Measurements from ENCODE around the gene KIF3A. TPM values are rescaled to one million over a fixed set of nuclear protein-coding genes. Genes with fewer than 3 reads are reported as not detected.

The KIF3A gene
- total RNA-seq, 2 donors from 2014 or later = 5.9 to 14.0 TPM

DNA sequence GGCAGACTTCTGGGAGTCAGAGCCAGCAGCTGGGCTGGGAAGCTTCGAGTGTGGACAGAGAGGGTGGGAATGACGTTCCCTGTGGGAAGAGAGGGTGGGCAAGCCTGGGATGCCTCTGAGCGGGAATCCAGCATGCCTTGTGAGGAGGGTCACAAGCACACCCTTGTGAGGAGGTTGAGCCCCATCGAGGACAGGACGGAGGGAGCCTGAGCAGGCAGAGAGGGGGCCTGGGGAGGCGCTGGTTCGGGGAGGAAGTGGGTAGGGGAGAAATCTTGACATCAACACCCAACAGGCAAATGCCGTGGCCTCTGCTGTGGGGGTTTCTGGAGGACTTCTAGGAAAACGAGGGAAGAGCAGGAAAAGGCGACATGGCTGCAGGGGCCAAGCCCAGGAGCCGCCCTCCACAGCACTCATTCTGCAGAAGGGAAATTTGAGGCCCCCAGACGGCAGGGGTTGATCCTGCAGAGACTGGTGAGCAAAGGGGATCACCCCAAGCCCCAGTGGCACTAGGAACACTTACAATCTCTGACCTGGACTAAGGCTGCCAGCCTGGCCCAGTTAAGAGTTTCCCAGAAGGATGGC lies 80.5 kb downstream of the KIF3A start:
- no peaks in the 10 kb centered on the region for H3K36me3 ChIP-seq
- no peaks in the 10 kb centered on the region for H3K9me3 ChIP-seq
- no peak for TF ChIP-seq POLR2A (IDR thresholded peaks at IDR 0.05)
- no peak for TF ChIP-seq POLR2AphosphoS5 (IDR thresholded peaks at IDR 0.05)
- TF ChIP-seq, protein P1, sequence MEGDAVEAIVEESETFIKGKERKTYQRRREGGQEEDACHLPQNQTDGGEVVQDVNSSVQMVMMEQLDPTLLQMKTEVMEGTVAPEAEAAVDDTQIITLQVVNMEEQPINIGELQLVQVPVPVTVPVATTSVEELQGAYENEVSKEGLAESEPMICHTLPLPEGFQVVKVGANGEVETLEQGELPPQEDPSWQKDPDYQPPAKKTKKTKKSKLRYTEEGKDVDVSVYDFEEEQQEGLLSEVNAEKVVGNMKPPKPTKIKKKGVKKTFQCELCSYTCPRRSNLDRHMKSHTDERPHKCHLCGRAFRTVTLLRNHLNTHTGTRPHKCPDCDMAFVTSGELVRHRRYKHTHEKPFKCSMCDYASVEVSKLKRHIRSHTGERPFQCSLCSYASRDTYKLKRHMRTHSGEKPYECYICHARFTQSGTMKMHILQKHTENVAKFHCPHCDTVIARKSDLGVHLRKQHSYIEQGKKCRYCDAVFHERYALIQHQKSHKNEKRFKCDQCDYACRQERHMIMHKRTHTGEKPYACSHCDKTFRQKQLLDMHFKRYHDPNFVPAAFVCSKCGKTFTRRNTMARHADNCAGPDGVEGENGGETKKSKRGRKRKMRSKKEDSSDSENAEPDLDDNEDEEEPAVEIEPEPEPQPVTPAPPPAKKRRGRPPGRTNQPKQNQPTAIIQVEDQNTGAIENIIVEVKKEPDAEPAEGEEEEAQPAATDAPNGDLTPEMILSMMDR (IDR thresholded peaks at IDR 0.05) = no peak
- no peaks in the 10 kb centered on the region for H3K4me1 ChIP-seq (replicated peaks)
- intact Hi-C loops (cut with DNase I) = no loop called here
- H3K27ac ChIP-seq = no peak overlapping the region
- peak overlapping the region in 1 of 2 donors; percentile 21 for H3K4me3 ChIP-seq
- H3K27me3 ChIP-seq (replicated peaks; ENCODE audit: insufficient read depth) = no peaks in the 10 kb centered on the region
- 71% methylated on average over 12 of the region's 12 CpGs for WGBS
- no peak for DNase-seq (ENCODE audit: low spot score)

DNA sequence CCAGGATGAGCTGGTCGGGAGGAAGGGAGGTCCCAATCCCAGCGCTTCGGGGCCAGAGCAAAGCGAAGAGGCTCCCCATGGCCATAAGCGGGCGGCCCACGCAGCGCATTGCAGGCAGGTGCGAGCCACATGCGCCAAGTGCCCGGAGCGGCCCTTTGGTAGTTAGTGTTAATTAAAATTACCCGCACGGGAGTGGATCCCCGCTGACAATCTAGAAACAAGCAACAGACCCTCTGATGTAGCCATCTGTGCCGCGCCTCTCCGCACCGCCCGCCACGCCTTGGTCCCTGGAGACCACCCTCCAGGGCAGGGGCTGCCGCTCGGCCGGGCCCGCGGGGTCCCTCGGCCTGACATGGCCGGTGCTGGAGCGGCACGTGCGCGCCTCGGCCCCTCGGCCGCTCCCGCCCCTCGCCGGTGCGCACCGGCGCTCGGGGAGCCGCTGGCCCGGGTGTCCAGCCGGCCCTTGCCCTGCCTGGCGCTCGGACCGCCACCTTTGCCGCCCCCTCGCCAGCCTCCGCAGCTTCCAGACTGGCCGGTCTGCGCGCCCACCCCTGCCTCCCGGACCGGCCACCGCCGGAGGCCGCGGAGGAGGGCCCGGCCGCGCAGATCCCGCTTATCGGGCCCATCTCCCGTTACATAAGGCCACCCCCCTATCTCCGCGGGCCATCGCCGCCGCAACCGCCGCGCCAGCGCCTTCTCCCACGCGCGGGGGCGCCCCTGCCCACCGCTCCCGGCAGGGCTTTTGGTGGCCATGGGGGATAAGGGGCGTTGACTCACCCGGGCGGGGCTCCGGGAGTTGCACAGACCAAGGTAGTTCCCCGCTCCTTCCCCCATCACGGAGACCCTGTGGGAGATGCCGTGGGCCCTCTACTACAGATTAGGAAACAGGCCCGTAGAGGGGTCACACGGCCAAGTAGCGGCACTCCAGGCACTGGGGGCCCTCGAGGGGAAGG lies 81.2 kb downstream of the KIF3A start:
- Histone ChIP-seq H3K36me3 (no peaks in the 10 kb centered on the region), H3K27me3 (replicated peaks; ENCODE audit: insufficient read depth) (no peaks in the 10 kb centered on the region), H3K9me3 (no peaks in the 10 kb centered on the region), H3K4me3 (peak overlapping the region; percentile 21 to 34), H3K27ac (no peak overlapping the region), H3K4me1 (replicated peaks) (no peaks in the 10 kb centered on the region)
- WGBS = 3% methylated on average over 91 of the region's 92 CpGs
- DNase-seq (ENCODE audit: low spot score) = no peak
- TF ChIP-seq POLR2AphosphoS5 (IDR thresholded peaks at IDR 0.05) = no peak
- intact Hi-C loops (cut with DNase I) = no loop called here

DNA sequence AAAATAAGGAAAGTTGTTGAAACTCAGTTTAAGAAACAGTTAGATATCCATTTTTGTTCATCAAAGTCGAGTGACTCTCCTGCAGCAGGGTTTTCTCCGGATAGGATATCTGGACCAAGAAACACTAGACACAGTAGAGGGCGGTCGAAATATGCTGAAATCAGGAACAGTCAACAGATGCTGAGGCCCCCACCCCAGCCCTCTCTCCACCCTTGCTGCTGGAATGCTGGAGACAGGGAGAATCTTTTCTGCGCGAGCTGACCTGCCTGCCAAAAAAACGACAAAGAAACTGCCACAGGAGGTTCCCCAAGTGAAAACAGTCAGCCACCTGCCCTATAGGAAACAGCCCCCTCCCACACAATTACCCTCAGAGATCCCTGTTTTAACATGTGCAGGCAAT lies 83.6 kb downstream of the KIF3A start:
- intact Hi-C loops (cut with DNase I) = no loop called here
- TF ChIP-seq, protein P1 (IDR thresholded peaks at IDR 0.05) = no peak
- no peak for TF ChIP-seq POLR2AphosphoS5 (IDR thresholded peaks at IDR 0.05)
- TF ChIP-seq POLR2A (IDR thresholded peaks at IDR 0.05) = no peak
- Histone ChIP-seq H3K4me1 (replicated peaks) (no peaks in the 10 kb centered on the region), H3K9me3 (no peaks in the 10 kb centered on the region), H3K27me3 (replicated peaks; ENCODE audit: insufficient read depth) (no peaks in the 10 kb centered on the region), H3K36me3 (no peaks in the 10 kb centered on the region), H3K4me3 (no peak overlapping the region), H3K27ac (no peak overlapping the region)
- 21% methylated on average over 7 of the region's 7 CpGs for WGBS
- no peak for DNase-seq (ENCODE audit: low spot score)

DNA sequence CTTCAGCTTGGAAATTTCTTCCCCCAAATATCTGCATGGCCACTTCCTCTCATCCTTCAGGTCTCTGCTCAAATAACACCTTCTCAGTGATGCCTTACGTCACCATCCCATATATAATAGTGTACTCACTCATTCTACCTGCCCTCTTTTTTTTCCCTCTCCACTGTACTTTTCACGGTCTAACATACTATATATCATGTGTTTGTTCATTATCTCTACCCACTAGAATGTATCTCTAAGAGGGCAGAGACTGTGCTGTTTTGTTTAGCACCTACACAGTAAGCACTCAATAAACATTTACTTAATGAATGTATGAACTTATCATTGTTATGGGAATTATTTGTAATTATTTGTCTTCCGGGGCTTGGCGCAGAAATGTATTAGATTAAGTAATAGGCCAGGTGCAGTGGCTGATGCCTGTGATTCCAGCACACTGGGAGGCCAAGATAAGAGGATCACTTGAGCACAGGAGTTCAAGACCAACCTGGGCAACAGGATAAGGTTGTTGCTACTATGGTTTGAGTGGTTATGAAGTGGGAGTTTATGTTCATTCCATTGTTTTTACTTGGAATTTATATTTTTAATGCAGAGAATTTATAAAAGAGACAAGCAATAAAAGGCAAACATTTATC lies 85.4 kb downstream of the KIF3A start:
- Histone ChIP-seq H3K9me3 (no peaks in the 10 kb centered on the region), H3K27ac (no peak overlapping the region), H3K4me3 (no peak overlapping the region), H3K36me3 (no peaks in the 10 kb centered on the region), H3K27me3 (replicated peaks; ENCODE audit: insufficient read depth) (no peaks in the 10 kb centered on the region), H3K4me1 (replicated peaks) (no peaks in the 10 kb centered on the region)
- DNase-seq (ENCODE audit: low spot score) = no peak
- no peak for TF ChIP-seq POLR2AphosphoS5 (IDR thresholded peaks at IDR 0.05)
- TF ChIP-seq POLR2A (IDR thresholded peaks at IDR 0.05) = no peak
- TF ChIP-seq, protein P1 (IDR thresholded peaks at IDR 0.05) = no peak
- intact Hi-C loops (cut with DNase I) = no loop called here
- WGBS = 73% methylated on average over 4 of the region's 4 CpGs

DNA sequence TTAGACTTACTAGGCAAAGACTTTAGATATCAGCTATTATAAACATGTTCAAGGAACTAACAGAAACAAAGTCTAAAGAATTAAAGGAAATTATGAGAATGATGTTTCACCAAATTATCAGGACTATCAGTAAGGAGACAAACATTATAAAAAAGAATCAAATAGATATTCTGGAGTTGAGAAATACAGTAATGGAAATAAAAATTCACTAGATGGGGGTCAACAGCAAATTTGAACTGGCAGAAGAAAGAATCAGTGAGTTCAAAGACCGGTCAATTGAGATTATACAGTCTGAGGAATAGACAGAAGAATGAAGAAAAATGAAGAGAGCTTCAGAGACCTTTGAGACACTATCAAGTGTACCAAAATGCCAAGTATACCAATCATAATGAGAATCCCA lies 89.0 kb downstream of the KIF3A start:
- no peaks in the 10 kb centered on the region for H3K27me3 ChIP-seq (replicated peaks; ENCODE audit: insufficient read depth)
- 100% methylated on average over 1 of the region's 1 CpG for WGBS

More for the DNA sequence above, 89.0 kb downstream of the KIF3A start:
- no peak overlapping the region for H3K4me3 ChIP-seq
- H3K9me3 ChIP-seq = no peaks in the 10 kb centered on the region
- H3K27ac ChIP-seq = no peak overlapping the region
- intact Hi-C loops (cut with DNase I) = no loop called here
- H3K36me3 ChIP-seq = no peaks in the 10 kb centered on the region
- TF ChIP-seq POLR2A (IDR thresholded peaks at IDR 0.05) = no peak
- TF ChIP-seq, protein P1 (IDR thresholded peaks at IDR 0.05) = no peak
- TF ChIP-seq POLR2AphosphoS5 (IDR thresholded peaks at IDR 0.05) = no peak
- no peak for DNase-seq (ENCODE audit: low spot score)
- H3K4me1 ChIP-seq (replicated peaks) = no peaks in the 10 kb centered on the region

All from prostate gland (tissue), 2 donors.